Mononuclear cell (primary cell): Measurements from ENCODE around the gene LSM4. TPM values are rescaled to one million over a fixed set of nuclear protein-coding genes. Genes with fewer than 3 reads are reported as not detected.

ENCODE experiments used
- H3K27me3 ChIP-seq: 2 replicates; pipeline ENCODE4 v1.6.0; 2011; ENCODE audit warnings: low read length, control low read depth; ENCODE audit not compliant: insufficient read depth
- H3K4me1 ChIP-seq: 2 replicates; pipeline ENCODE4 v1.5.1; 2011; ENCODE audit warnings: mild to moderate bottlenecking, low read length, control low read depth; ENCODE audit not compliant: insufficient read depth
- H3K4me3 ChIP-seq: 2 replicates; pipeline ENCODE4 v1.5.1; 2011; ENCODE audit warnings: mild to moderate bottlenecking, low read length, moderate library complexity
- H3K9me3 ChIP-seq: 2 replicates; pipeline ENCODE4 v1.5.1; 2011; ENCODE audit warnings: low read depth, mild to moderate bottlenecking, control low read depth, low read length
- total RNA-seq: library from RNA; depleted of rRNA; stranded (reverse); fragments of >200 nt; gene quantifications from one replicate; pipeline ENCODE4 v1.2.3, GENCODE V29; 2012

The LSM4 gene
- total RNA-seq, 1 donor, result 62.4 TPM

GRCh38 chr19:18294467-18294864 lies 28.4 kb downstream of the LSM4 start:
- no peaks in the 10 kb centered on the region for H3K27me3 ChIP-seq
- no peaks in the 10 kb centered on the region for H3K9me3 ChIP-seq
- H3K4me1 ChIP-seq, result peaks cover 47% of the 10 kb centered on the region
- H3K4me3 ChIP-seq, result no peak overlapping the region

GRCh38 chr19:18293642-18294466 lies 29.0 kb downstream of the LSM4 start:
- Histone ChIP-seq H3K4me3 (no peak overlapping the region), H3K4me1 (peaks cover 52% of the 10 kb centered on the region), H3K9me3 (no peaks in the 10 kb centered on the region), H3K27me3 (no peaks in the 10 kb centered on the region)

- no peaks in the 10 kb centered on the region for H3K9me3 ChIP-seq
Measured at GRCh38 chr19:18292810-18293641, 29.9 kb downstream of the LSM4 start.

GRCh38 chr19:18292462-18292809 lies 30.4 kb downstream of the LSM4 start:
- H3K4me1 ChIP-seq, result peaks cover 62% of the 10 kb centered on the region
- H3K4me3 ChIP-seq, result peak overlapping the region; percentile 74
- no peaks in the 10 kb centered on the region for H3K9me3 ChIP-seq
- no peaks in the 10 kb centered on the region for H3K27me3 ChIP-seq

More at GRCh38 chr19:18292810-18293641, 29.9 kb downstream of the LSM4 start:
- Histone ChIP-seq H3K4me3 (peak overlapping the region; percentile 74), H3K27me3 (no peaks in the 10 kb centered on the region), H3K4me1 (peaks cover 59% of the 10 kb centered on the region)

GRCh38 chr19:18291590-18292461 lies 31.1 kb downstream of the LSM4 start:
- Histone ChIP-seq H3K27me3 (no peaks in the 10 kb centered on the region), H3K4me3 (peak overlapping the region; percentile 74), H3K9me3 (no peaks in the 10 kb centered on the region), H3K4me1 (peaks cover 62% of the 10 kb centered on the region)

- H3K27me3 ChIP-seq, result no peaks in the 10 kb centered on the region
- H3K4me3 ChIP-seq, result peak overlapping the region; percentile 74
- H3K9me3 ChIP-seq, result no peaks in the 10 kb centered on the region
- peaks cover 62% of the 10 kb centered on the region for H3K4me1 ChIP-seq
Measured at GRCh38 chr19:18291019-18291524, 31.8 kb downstream of the LSM4 start.

GRCh38 chr19:18290302-18291018 lies 32.4 kb downstream of the LSM4 start:
- Histone ChIP-seq H3K4me3 (no peak overlapping the region), H3K9me3 (no peaks in the 10 kb centered on the region), H3K4me1 (peaks cover 63% of the 10 kb centered on the region), H3K27me3 (no peaks in the 10 kb centered on the region)

- no peaks in the 10 kb centered on the region for H3K27me3 ChIP-seq
- H3K4me1 ChIP-seq, result peaks cover 68% of the 10 kb centered on the region
- no peak overlapping the region for H3K4me3 ChIP-seq
- H3K9me3 ChIP-seq, result no peaks in the 10 kb centered on the region
Measured at GRCh38 chr19:18289471-18290301, 33.2 kb downstream of the LSM4 start.

GRCh38 chr19:18287836-18288772 lies 34.8 kb downstream of the LSM4 start:
- Histone ChIP-seq H3K27me3 (no peaks in the 10 kb centered on the region), H3K4me3 (no peak overlapping the region), H3K9me3 (no peaks in the 10 kb centered on the region), H3K4me1 (peaks cover 60% of the 10 kb centered on the region)

GRCh38 chr19:18286973-18287635 lies 35.8 kb downstream of the LSM4 start:
- H3K27me3 ChIP-seq, result no peaks in the 10 kb centered on the region
- H3K4me3 ChIP-seq, result no peak overlapping the region
- H3K4me1 ChIP-seq, result peaks cover 62% of the 10 kb centered on the region
- no peaks in the 10 kb centered on the region for H3K9me3 ChIP-seq

GRCh38 chr19:18284712-18285360 lies 38.0 kb downstream of the LSM4 start:
- peaks cover 48% of the 10 kb centered on the region for H3K4me1 ChIP-seq
- H3K9me3 ChIP-seq, result no peaks in the 10 kb centered on the region
- no peak overlapping the region for H3K4me3 ChIP-seq
- no peaks in the 10 kb centered on the region for H3K27me3 ChIP-seq

- Histone ChIP-seq H3K4me3 (no peak overlapping the region), H3K9me3 (no peaks in the 10 kb centered on the region), H3K4me1 (peaks cover 46% of the 10 kb centered on the region), H3K27me3 (no peaks in the 10 kb centered on the region)
Measured at GRCh38 chr19:18283338-18283737, 39.5 kb downstream of the LSM4 start.
